Choroid plexus epithelial cell (primary cell): ENCODE measurements around the gene ZNF407.

Experiments used
- DNase-seq: peaks from one replicate; pipeline ENCODE4 v3.0.0-alpha.2; 2010; ENCODE audit warnings: low read depth
- H3K4me3 ChIP-seq: 2 replicates; pipeline ENCODE4 v1.5.1; 2011; ENCODE audit warnings: low read depth, mild to moderate bottlenecking, control low read depth, low read length, moderate library complexity
- TF ChIP-seq, protein P1 (sequence below): conservative IDR thresholded peaks from 2 replicates; pipeline ENCODE4 v1.5.1; 2011; ENCODE audit warnings: low read depth, mild to moderate bottlenecking, control low read depth, inconsistent platforms, low read length, moderate library complexity

Gene ZNF407

GRCh38 chr18:74745633-74746403 is 148.1 kb downstream of the ZNF407 start:
- H3K4me3 ChIP-seq = no peak overlapping the region
- peak; percentile 68 for DNase-seq
- TF ChIP-seq, protein P1, sequence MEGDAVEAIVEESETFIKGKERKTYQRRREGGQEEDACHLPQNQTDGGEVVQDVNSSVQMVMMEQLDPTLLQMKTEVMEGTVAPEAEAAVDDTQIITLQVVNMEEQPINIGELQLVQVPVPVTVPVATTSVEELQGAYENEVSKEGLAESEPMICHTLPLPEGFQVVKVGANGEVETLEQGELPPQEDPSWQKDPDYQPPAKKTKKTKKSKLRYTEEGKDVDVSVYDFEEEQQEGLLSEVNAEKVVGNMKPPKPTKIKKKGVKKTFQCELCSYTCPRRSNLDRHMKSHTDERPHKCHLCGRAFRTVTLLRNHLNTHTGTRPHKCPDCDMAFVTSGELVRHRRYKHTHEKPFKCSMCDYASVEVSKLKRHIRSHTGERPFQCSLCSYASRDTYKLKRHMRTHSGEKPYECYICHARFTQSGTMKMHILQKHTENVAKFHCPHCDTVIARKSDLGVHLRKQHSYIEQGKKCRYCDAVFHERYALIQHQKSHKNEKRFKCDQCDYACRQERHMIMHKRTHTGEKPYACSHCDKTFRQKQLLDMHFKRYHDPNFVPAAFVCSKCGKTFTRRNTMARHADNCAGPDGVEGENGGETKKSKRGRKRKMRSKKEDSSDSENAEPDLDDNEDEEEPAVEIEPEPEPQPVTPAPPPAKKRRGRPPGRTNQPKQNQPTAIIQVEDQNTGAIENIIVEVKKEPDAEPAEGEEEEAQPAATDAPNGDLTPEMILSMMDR = no peak

GRCh38 chr18:74748809-74749208 is 151.1 kb downstream of the ZNF407 start:
- DNase-seq = no peak
- no peak overlapping the region for H3K4me3 ChIP-seq

DNA sequence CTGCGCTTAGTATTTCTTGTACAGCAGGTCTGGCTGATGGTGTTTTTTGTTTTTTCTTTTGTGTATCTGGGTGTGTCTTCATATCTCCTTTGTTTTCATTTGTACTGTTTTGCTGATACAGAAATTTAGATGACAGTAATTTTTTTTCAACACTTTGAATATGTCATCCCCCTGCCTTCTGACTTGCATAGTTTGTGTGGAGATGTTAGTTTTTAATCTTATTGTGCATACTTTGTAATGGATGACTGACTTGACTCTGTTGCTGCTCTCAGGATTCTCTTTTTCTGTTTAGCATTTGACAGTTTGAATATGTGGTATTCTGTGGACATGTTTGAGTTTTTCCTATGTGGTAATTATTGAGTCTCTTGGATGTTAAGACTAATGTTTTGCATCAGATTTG is 161.3 kb downstream of the ZNF407 start:
- no peak for DNase-seq
- TF ChIP-seq, protein P1 = no peak
- no peak overlapping the region for H3K4me3 ChIP-seq

More at GRCh38 chr18:74748809-74749208, 151.1 kb downstream of the ZNF407 start:
- TF ChIP-seq, protein P1 = no peak

- DNase-seq = no peak
- TF ChIP-seq, protein P1 = no peak
- no peak overlapping the region for H3K4me3 ChIP-seq
Observed at GRCh38 chr18:74760026-74760425, 162.4 kb downstream of the ZNF407 start.

DNA sequence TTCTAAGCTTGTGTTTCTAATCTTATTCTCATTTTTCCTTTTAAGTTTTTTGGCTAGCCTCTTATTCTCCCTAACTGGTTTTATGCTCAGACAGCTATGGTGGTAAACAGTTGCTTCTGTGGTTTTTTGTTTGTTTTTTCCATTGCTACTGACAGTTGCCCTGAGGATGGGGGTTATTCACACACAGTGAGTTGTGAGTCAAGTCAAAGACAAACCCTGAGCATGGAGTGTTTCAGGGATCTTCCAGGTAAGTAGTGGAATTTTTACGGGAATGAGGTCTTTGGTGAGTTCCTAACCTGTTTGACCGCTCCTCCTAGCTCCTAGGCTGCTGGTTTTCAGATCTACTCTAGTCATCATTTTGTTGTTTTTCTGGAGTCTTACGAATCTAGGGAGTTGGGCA is 162.8 kb downstream of the ZNF407 start:
- no peak for DNase-seq
- H3K4me3 ChIP-seq = no peak overlapping the region
- TF ChIP-seq, protein P1 = no peak

GRCh38 chr18:74766251-74766650 is 168.6 kb downstream of the ZNF407 start:
- TF ChIP-seq, protein P1 = no peak
- no peak overlapping the region for H3K4me3 ChIP-seq
- peak; percentile 14 for DNase-seq

- TF ChIP-seq, protein P1 = no peak
- no peak for DNase-seq
- H3K4me3 ChIP-seq = no peak overlapping the region
Observed at GRCh38 chr18:74768096-74768495, 170.4 kb downstream of the ZNF407 start.
